HEK293T (cell line): ENCODE results near the gene GABRB3.

ENCODE experiments used
- CTCF ChIA-PET: fragments of 350-600 bp; formaldehyde crosslinking; extraction: SDS; loops from one replicate; lab custom pipeline; 2021; ENCODE audit warnings: antibody characterized with exemption, inconsistent platforms; lab: Yijun Ruan, JAX
- POLR2A ChIA-PET: fragments of 350-600 bp; formaldehyde crosslinking; extraction: SDS; loops from one replicate; lab custom pipeline; 2020; ENCODE audit warnings: antibody characterized with exemption, inconsistent platforms; lab: Yijun Ruan, JAX
- DNase-seq: peaks from one replicate; pipeline ENCODE4 v3.0.0; 2012; ENCODE audit warnings: mixed read lengths; ENCODE audit errors: extremely low spot score
- ARNT ChIP-seq: fragments of 450-650 bp; IDR thresholded peaks from 2 replicates; pipeline ENCODE4 v1.6.1; 2017; ENCODE audit warnings: mild to moderate bottlenecking
- BHLHE40 ChIP-seq: fragments of 450-650 bp; IDR thresholded peaks from 2 replicates; pipeline ENCODE4 v1.6.1; 2016; ENCODE audit warnings: mild to moderate bottlenecking, moderate library complexity, borderline replicate concordance
- CTBP1 ChIP-seq: fragments of 450-650 bp; IDR thresholded peaks from 2 replicates; pipeline ENCODE4 v1.6.1; 2016; ENCODE audit warnings: borderline replicate concordance
- ELF4 ChIP-seq: fragments of 450-650 bp; IDR thresholded peaks from 2 replicates; pipeline ENCODE4 v1.6.1; 2017; ENCODE audit warnings: antibody characterized with exemption
- FOXA1 ChIP-seq: fragments of 450-650 bp; IDR thresholded peaks from 2 replicates; pipeline ENCODE4 v1.6.1; 2016; ENCODE audit warnings: mild to moderate bottlenecking
- FOXK2 ChIP-seq: fragments of 450-650 bp; IDR thresholded peaks from 2 replicates; pipeline ENCODE4 v1.6.1; 2016; ENCODE audit warnings: mild to moderate bottlenecking
- FOXM1 ChIP-seq: fragments of 450-650 bp; IDR thresholded peaks from 2 replicates; pipeline ENCODE4 v1.6.1; 2017; ENCODE audit warnings: mild to moderate bottlenecking, borderline replicate concordance
- HDGF ChIP-seq: fragments of 450-650 bp; IDR thresholded peaks from 2 replicates; pipeline ENCODE4 v1.6.1; 2017; ENCODE audit warnings: antibody characterized with exemption, borderline replicate concordance
- L3MBTL2 ChIP-seq: fragments of 450-650 bp; conservative IDR thresholded peaks from 2 replicates; pipeline ENCODE4 v1.6.1; 2016; ENCODE audit warnings: mild to moderate bottlenecking
- LEF1 ChIP-seq: fragments of 450-650 bp; IDR thresholded peaks from 2 replicates; pipeline ENCODE4 v1.6.1; 2017; ENCODE audit warnings: mild to moderate bottlenecking, borderline replicate concordance
- NFRKB ChIP-seq: fragments of 450-650 bp; IDR thresholded peaks from 2 replicates; pipeline ENCODE4 v1.6.1; 2016; ENCODE audit warnings: mild to moderate bottlenecking, moderate library complexity
- SP1 ChIP-seq: fragments of 450-650 bp; IDR thresholded peaks from 2 replicates; pipeline ENCODE4 v1.6.1; 2017
- SUZ12 ChIP-seq: fragments of 450-650 bp; IDR thresholded peaks from 2 replicates; pipeline ENCODE4 v1.6.1; 2016; ENCODE audit warnings: mild to moderate bottlenecking
- TARDBP ChIP-seq: fragments of 450-650 bp; IDR thresholded peaks from 2 replicates; pipeline ENCODE4 v1.6.1; 2016
- ZNF384 ChIP-seq: fragments of 450-650 bp; IDR thresholded peaks from 2 replicates; pipeline ENCODE4 v1.6.1; 2016
- TF ChIP-seq, protein P1 (sequence below): fragments of 450-650 bp; IDR thresholded peaks from 2 replicates; pipeline ENCODE4 v1.6.1; 2016

Gene GABRB3

GRCh38 chr15:26772154-26773066, at the start of gene GABRB3:
TSS of gene GABRB3 (minus strand) at chr15:26773066.
- POLR2A ChIA-PET: no interaction called here
- CTCF ChIA-PET: no interaction called here
- DNase-seq: no peak
- TF ChIP-seq CTBP1 (no peak), ZNF384 (no peak), FOXK2 (no peak), FOXA1 (no peak), BHLHE40 (no peak), L3MBTL2 (no peak), TARDBP (no peak), ELF4 (no peak), LEF1 (no peak), FOXM1 (no peak), HDGF (no peak), SP1 (no peak), SUZ12 (no peak)
- TF ChIP-seq, protein P1, sequence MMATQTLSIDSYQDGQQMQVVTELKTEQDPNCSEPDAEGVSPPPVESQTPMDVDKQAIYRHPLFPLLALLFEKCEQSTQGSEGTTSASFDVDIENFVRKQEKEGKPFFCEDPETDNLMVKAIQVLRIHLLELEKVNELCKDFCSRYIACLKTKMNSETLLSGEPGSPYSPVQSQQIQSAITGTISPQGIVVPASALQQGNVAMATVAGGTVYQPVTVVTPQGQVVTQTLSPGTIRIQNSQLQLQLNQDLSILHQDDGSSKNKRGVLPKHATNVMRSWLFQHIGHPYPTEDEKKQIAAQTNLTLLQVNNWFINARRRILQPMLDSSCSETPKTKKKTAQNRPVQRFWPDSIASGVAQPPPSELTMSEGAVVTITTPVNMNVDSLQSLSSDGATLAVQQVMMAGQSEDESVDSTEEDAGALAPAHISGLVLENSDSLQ: no peak

- DNase-seq: no peak
- no peak for TF ChIP-seq SUZ12
- no peak for TF ChIP-seq TARDBP
- no peak for TF ChIP-seq L3MBTL2
- CTCF ChIA-PET: no interaction called here
- POLR2A ChIA-PET: no interaction called here
Observed at GRCh38 chr15:26807517-26808427, 34.9 kb upstream of the GABRB3 start.

DNA sequence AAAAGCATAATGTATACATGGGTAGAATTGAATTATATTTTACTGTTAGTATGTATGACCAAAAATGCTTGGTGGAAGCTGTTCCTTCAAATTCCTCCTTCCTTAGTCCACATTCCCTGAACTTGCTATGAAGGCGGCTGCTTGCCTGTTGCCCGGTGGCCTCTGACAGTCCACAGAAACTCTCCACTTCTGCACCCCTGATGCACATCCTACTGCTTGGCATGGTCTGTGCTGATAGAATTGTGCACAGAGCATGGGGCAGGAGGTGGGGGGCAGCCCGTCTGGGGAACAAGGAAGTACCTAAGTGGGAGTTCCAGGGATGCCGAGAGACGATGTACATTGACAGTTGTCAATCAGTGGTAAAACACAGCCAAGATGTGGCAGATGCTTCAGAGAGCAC, 33.7 kb upstream of the GABRB3 start:
- ChIA-PET CTCF (no interaction called here), POLR2A (no interaction called here)
- DNase-seq: no peak
- TF ChIP-seq FOXA1 (no peak), SP1 (no peak), HDGF (no peak), SUZ12 (no peak), FOXK2 (no peak), BHLHE40 (no peak), NFRKB (no peak), FOXM1 (no peak), ELF4 (no peak), TARDBP (no peak), L3MBTL2 (no peak), LEF1 (no peak), ZNF384 (no peak), ARNT (no peak), CTBP1 (no peak)
- TF ChIP-seq, protein P1: no peak

- TF ChIP-seq ELF4 (no peak), FOXK2 (no peak), NFRKB (no peak), BHLHE40 (no peak), ARNT (no peak)
- DNase-seq: no peak
- ChIA-PET CTCF (no interaction called here), POLR2A (no interaction called here)
Observed at GRCh38 chr15:26806151-26806550, 33.3 kb upstream of the GABRB3 start.

GRCh38 chr15:26805470-26805869, 32.6 kb upstream of the GABRB3 start:
- ChIA-PET POLR2A (no interaction called here), CTCF (no interaction called here)
- no peak for DNase-seq
- TF ChIP-seq, protein P1: no peak
- TF ChIP-seq NFRKB (no peak), L3MBTL2 (no peak), ELF4 (no peak)

DNA sequence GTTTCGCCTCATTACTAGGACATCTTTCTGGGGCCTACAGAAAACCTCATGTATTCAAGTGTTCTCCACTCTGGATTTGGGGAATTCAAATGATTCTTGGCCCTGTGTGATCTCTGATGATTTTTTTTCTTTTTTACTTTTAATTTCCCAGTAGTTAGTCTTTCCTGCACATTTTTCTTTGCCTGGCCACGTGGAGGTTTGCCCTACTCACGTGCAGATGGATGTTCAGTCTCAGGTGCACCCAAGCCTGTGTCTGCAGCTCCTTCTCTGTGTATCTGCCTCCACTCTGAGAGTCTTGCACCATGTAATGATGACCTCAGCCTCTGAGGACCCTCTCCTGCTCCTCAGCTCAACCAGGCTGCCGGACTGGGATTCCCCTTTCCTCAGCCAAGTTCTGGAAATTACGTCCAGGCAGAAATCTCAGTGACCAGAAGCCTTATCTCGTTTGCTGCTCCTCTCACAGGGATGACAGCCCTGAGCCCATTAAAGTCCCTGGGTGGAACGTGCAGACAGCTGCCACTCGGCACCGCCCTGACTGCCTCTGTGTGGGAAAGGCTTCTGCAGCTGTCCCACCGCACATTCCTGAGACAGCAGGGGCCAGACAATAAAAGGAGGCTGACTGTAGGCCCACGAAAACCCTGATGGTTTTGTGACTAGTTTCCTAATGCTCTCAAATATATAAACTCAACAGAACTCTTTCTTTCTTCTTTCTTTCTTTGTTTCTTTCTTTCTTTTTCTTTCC, 31.4 kb upstream of the GABRB3 start:
- ChIA-PET POLR2A (no interaction called here), CTCF (no interaction called here)
- DNase-seq: no peak
- TF ChIP-seq ELF4 (no peak), TARDBP (no peak), NFRKB (no peak), CTBP1 (no peak), HDGF (no peak), LEF1 (no peak), L3MBTL2 (no peak), SP1 (no peak)
